Liver (tissue), 9 donors: ENCODE measurements around the gene HMGN4. TPM values are rescaled to one million over a fixed set of nuclear protein-coding genes. Genes with fewer than 3 reads are reported as not detected.
A peak's percentile ranks its signal among the peaks of the same experiment; 100 is the strongest.

Experiments used
- DNase-seq: peaks from one replicate; pipeline ENCODE4 v3.0.0-alpha.2; 2017; ENCODE audit warnings: low spot score
- H3K27ac ChIP-seq, 2 donors: one replicate each; pipeline ENCODE4 v1.7.0; 2013; ENCODE audit warnings: inconsistent platforms in 2 of 2, low read length in 2 of 2, control low read depth in 1 of 2, low read depth in 1 of 2, mild to moderate bottlenecking in 1 of 2
- H3K27me3 ChIP-seq, 4 donors: one replicate each; pipeline versions ENCODE4 v1.6.1 to v1.7.0; 2013; ENCODE audit warnings: low read length in 3 of 4, inconsistent platforms in 1 of 4, mild to moderate bottlenecking in 1 of 4, moderate library complexity in 1 of 4; ENCODE audit not compliant: control insufficient read depth in 4 of 4, insufficient read depth in 4 of 4
- H3K36me3 ChIP-seq, 4 donors: one replicate each; pipeline versions ENCODE4 v1.6.1 to v1.7.0; 2013; ENCODE audit warnings: low read length in 3 of 4, mild to moderate bottlenecking in 3 of 4, low read depth in 1 of 4, moderate library complexity in 1 of 4; ENCODE audit not compliant: control insufficient read depth in 4 of 4, insufficient read depth in 3 of 4
- H3K4me1 ChIP-seq, 4 donors: one replicate each; pipeline versions ENCODE4 v1.6.1 to v1.7.0; 2013; ENCODE audit warnings: low read length in 3 of 4, mild to moderate bottlenecking in 3 of 4, moderate library complexity in 1 of 4; ENCODE audit not compliant: control insufficient read depth in 4 of 4, insufficient read depth in 4 of 4
- H3K4me3 ChIP-seq, 3 donors: one replicate each; pipeline versions ENCODE4 v1.6.1 to v1.7.0; 2013; ENCODE audit warnings: low read length in 3 of 3, control low read depth in 1 of 3, low read depth in 1 of 3, mild to moderate bottlenecking in 1 of 3
- H3K9ac ChIP-seq, 2 donors: one replicate each; pipeline ENCODE4 v1.7.0; 2013; ENCODE audit warnings: low read length in 2 of 2, mild to moderate bottlenecking in 2 of 2, moderate library complexity in 2 of 2, control low read depth in 1 of 2, low read depth in 1 of 2
- H3K9me3 ChIP-seq, 4 donors: one replicate each; pipeline versions ENCODE4 v1.6.1 to v1.7.0; 2013; ENCODE audit warnings: low read length in 3 of 4; ENCODE audit not compliant: control insufficient read depth in 4 of 4
- ATF3 ChIP-seq: IDR thresholded peaks from 2 replicates; pipeline ENCODE4 v1.6.1; 2016; ENCODE audit warnings: antibody characterized with exemption
- CTCF ChIP-seq: fragments of 150-350 bp; IDR thresholded peaks from 2 replicates; pipeline ENCODE4 v1.5.1; 2017; ENCODE audit warnings: improper control_type of control experiment, low read depth, low read length; ENCODE audit not compliant: missing input control
- EGR1 ChIP-seq, 2 donors: IDR thresholded peaks; 2 replicates each; pipeline ENCODE4 v1.6.1; 2016 to 2018; ENCODE audit warnings: antibody characterized with exemption in 2 of 2, low read depth in 2 of 2
- FOXA1 ChIP-seq: IDR thresholded peaks from 2 replicates; pipeline ENCODE4 v1.6.1; 2016; ENCODE audit warnings: antibody characterized with exemption
- FOXA2 ChIP-seq: IDR thresholded peaks from 2 replicates; pipeline ENCODE4 v1.6.1; 2016; ENCODE audit warnings: antibody characterized with exemption
- GABPA ChIP-seq, 2 donors: IDR thresholded peaks in 1 of 2; conservative IDR thresholded peaks in 1 of 2; 2 replicates each; pipeline ENCODE4 v1.6.1; 2016; ENCODE audit warnings: antibody characterized with exemption in 2 of 2, mild to moderate bottlenecking in 1 of 2, moderate library complexity in 1 of 2
- HNF4A ChIP-seq, 2 donors: conservative IDR thresholded peaks; 2 replicates each; pipeline ENCODE4 v1.6.1; 2016; ENCODE audit warnings: antibody characterized with exemption in 2 of 2, mild to moderate bottlenecking in 2 of 2
- HNF4G ChIP-seq: IDR thresholded peaks from 2 replicates; pipeline ENCODE4 v1.6.1; 2016; ENCODE audit warnings: antibody characterized with exemption
- JUND ChIP-seq, 2 donors: IDR thresholded peaks; 2 replicates each; pipeline ENCODE4 v1.6.1; 2016; ENCODE audit warnings: antibody characterized with exemption in 2 of 2
- MAX ChIP-seq: IDR thresholded peaks from 2 replicates; pipeline ENCODE4 v1.6.1; 2016; ENCODE audit warnings: antibody characterized with exemption
- NR2F2 ChIP-seq: IDR thresholded peaks from 2 replicates; pipeline ENCODE4 v1.6.1; 2016; ENCODE audit warnings: antibody characterized with exemption
- RAD21 ChIP-seq, 2 donors: IDR thresholded peaks; 2 replicates each; pipeline ENCODE4 v1.6.1; 2016; ENCODE audit warnings: antibody characterized with exemption in 2 of 2, mild to moderate bottlenecking in 2 of 2
- REST ChIP-seq: IDR thresholded peaks from 2 replicates; pipeline ENCODE4 v1.6.1; 2016; ENCODE audit warnings: antibody characterized with exemption, mild to moderate bottlenecking
- RXRA ChIP-seq, 2 donors: IDR thresholded peaks; 2 replicates each; pipeline ENCODE4 v1.6.1; 2017 to 2018; ENCODE audit warnings: antibody characterized with exemption in 2 of 2, mild to moderate bottlenecking in 1 of 2
- SP1 ChIP-seq: IDR thresholded peaks from 2 replicates; pipeline ENCODE4 v1.6.1; 2018; ENCODE audit warnings: antibody characterized with exemption, mild to moderate bottlenecking
- TAF1 ChIP-seq: conservative IDR thresholded peaks from 2 replicates; pipeline ENCODE4 v1.6.1; 2016; ENCODE audit warnings: antibody characterized with exemption, mild to moderate bottlenecking
- YY1 ChIP-seq: IDR thresholded peaks from 2 replicates; pipeline ENCODE4 v1.6.1; 2016; ENCODE audit warnings: antibody characterized with exemption, mild to moderate bottlenecking
- ZBTB33 ChIP-seq: IDR thresholded peaks from 2 replicates; pipeline ENCODE4 v1.6.1; 2016; ENCODE audit warnings: antibody characterized with exemption
- WGBS: extraction: QIAGEN DNeasy Blood & Tissue Kit; methylation state at CpG from one replicate; pipeline ENCODE4 v1.1.7; 2013; 5-methylcytosine and 5-hydroxymethylcytosine counted together
- polyA plus RNA-seq, 2 donors: library from polyadenylated mRNA; stranded (reverse) in 1 of 2; unstranded in 1 of 2; fragments of 200-250 nt in 1 of 2; fragments of >200 nt in 1 of 2; fragmentation: Nextera tagmentation in 1 of 2; extraction: Ambion mirVana in 1 of 2; gene quantifications; one replicate each; pipeline versions ENCODE4 v1.2.1 to v1.2.3, GENCODE V29; 2013 to 2015
- total RNA-seq, 2 donors: library from RNA; depleted of rRNA; stranded (reverse); fragments of >200 nt; gene quantifications; one replicate each; pipeline ENCODE4 v1.2.3, GENCODE V29; 2014
- donor health status: healthy.
- donor health status: healthy.
- donor health status: healthy.
- donor health status: healthy.
- donor health status: healthy.

The HMGN4 gene
- total and polyA plus RNA-seq, 4 donors: 8.2 to 13.3 (median 10.1) TPM

- Histone ChIP-seq H3K9ac (no peak overlapping the region), H3K27ac (no peak overlapping the region), H3K4me1 (peaks cover 0 to 22% (median 13%) of the 10 kb centered on the region in 4 donors), H3K27me3 (no peaks in the 10 kb centered on the region), H3K4me3 (peak overlapping the region; percentile 73 to 78 (median 74)), H3K36me3 (no peaks in the 10 kb centered on the region), H3K9me3 (no peaks in the 10 kb centered on the region)
- 7% methylated on average over 1 of the region's 1 CpG for WGBS
- DNase-seq: no peak
- no peak for TF ChIP-seq FOXA1
- TF ChIP-seq TAF1: no peak
- no peak for TF ChIP-seq HNF4G
- no peak for TF ChIP-seq CTCF
- TF ChIP-seq RXRA (IDR thresholded peaks at IDR 0.05): no peak
- no peak for TF ChIP-seq YY1
- TF ChIP-seq MAX: no peak
- no peak for TF ChIP-seq REST
- TF ChIP-seq JUND (IDR thresholded peaks at IDR 0.05): no peak
- no peak for TF ChIP-seq EGR1 (IDR thresholded peaks at IDR 0.05; ENCODE audit: low read depth in 2 of 2)
- TF ChIP-seq HNF4A (conservative IDR thresholded peaks at IDR 0.05): no peak
- no peak for TF ChIP-seq ZBTB33
- no peak for TF ChIP-seq NR2F2
- no peak for TF ChIP-seq GABPA (IDR thresholded peaks at IDR 0.05 in 1 of 2, conservative IDR thresholded peaks at IDR 0.05 in 1 of 2)
- TF ChIP-seq SP1: no peak
- TF ChIP-seq ATF3: no peak
- no peak for TF ChIP-seq FOXA2
- TF ChIP-seq RAD21 (IDR thresholded peaks at IDR 0.05): no peak
Measured at GRCh38 chr6:26533532-26533931, 4.6 kb upstream of the HMGN4 start.
